GM12878 (cell line): ENCODE results near the gene SRD5A1. TPM values are rescaled to one million over a fixed set of nuclear protein-coding genes. Genes with fewer than 3 reads are reported as not detected.

Experiments used
- ATF7 ChIP-seq: fragments of 450-650 bp; IDR thresholded peaks from 2 replicates; pipeline ENCODE4 v1.6.1; 2016; ENCODE audit warnings: low read depth, mild to moderate bottlenecking
- BRCA1 ChIP-seq: IDR thresholded peaks from 2 replicates; pipeline ENCODE4 v1.6.1; 2011; ENCODE audit warnings: low read depth, low read length, improper control_type of control experiment
- CBFB ChIP-seq: IDR thresholded peaks from 2 replicates; pipeline ENCODE4 v1.6.1; 2016; ENCODE audit warnings: antibody characterized with exemption, low read depth
- CHD2 ChIP-seq: IDR thresholded peaks from 2 replicates; pipeline ENCODE4 v1.6.1; 2011; ENCODE audit warnings: low read depth, low read length, improper control_type of control experiment, borderline replicate concordance
- CHD4 ChIP-seq: fragments of 200-600 bp; sonication (generic); IDR thresholded peaks from 2 replicates; pipeline ENCODE4 v1.6.1; 2016; ENCODE audit warnings: mild to moderate bottlenecking
- HCFC1 ChIP-seq: fragments of 150-350 bp; IDR thresholded peaks from 2 replicates; pipeline ENCODE4 v1.6.1; 2014; ENCODE audit warnings: low read length
- IKZF1 ChIP-seq: fragments of 450-650 bp; conservative IDR thresholded peaks from 2 replicates; pipeline ENCODE4 v1.6.1; 2017; ENCODE audit warnings: antibody characterized with exemption, mild to moderate bottlenecking
- IRF4 ChIP-seq: IDR thresholded peaks from 2 replicates; pipeline ENCODE4 v1.6.1; 2011; ENCODE audit warnings: low read depth, low read length
- MTA2 ChIP-seq: fragments of 450-650 bp; IDR thresholded peaks from 2 replicates; pipeline ENCODE4 v1.6.1; 2016; ENCODE audit warnings: low read depth, mild to moderate bottlenecking, moderate library complexity
- NBN ChIP-seq: fragments of 450-650 bp; IDR thresholded peaks from 2 replicates; pipeline ENCODE4 v1.6.1; 2016
- NFIC ChIP-seq: IDR thresholded peaks from 2 replicates; pipeline ENCODE4 v1.6.1; 2012; ENCODE audit warnings: low read depth, mild to moderate bottlenecking, inconsistent platforms, low read length, moderate library complexity
- NFYA ChIP-seq: IDR thresholded peaks from 2 replicates; pipeline ENCODE4 v1.6.1; 2011; ENCODE audit warnings: low read depth, mild to moderate bottlenecking, low read length, improper control_type of control experiment, borderline replicate concordance
- PAX5 ChIP-seq: IDR thresholded peaks from 2 replicates; pipeline ENCODE4 v1.6.1; 2011; ENCODE audit warnings: low read depth, low read length, borderline replicate concordance
- PAX8 ChIP-seq: fragments of 450-650 bp; IDR thresholded peaks from 2 replicates; pipeline ENCODE4 v1.6.1; 2017; ENCODE audit warnings: mild to moderate bottlenecking, moderate library complexity
- PML ChIP-seq: IDR thresholded peaks from 2 replicates; pipeline ENCODE4 v1.6.1; 2012; ENCODE audit warnings: low read length, inconsistent platforms
- POLR2A ChIP-seq: IDR thresholded peaks from 2 replicates; pipeline ENCODE4 v1.6.1; 2011; ENCODE audit warnings: low read depth, mild to moderate bottlenecking, low read length
- POU2F2 ChIP-seq: IDR thresholded peaks from 3 replicates; pipeline ENCODE4 v1.6.1; 2011; ENCODE audit warnings: low read depth, mild to moderate bottlenecking, low read length, borderline replicate concordance
- RFX5 ChIP-seq: IDR thresholded peaks from 2 replicates; pipeline ENCODE4 v1.6.1; 2011; ENCODE audit warnings: low read depth, low read length, improper control_type of control experiment
- YY1 ChIP-seq: IDR thresholded peaks from 2 replicates; pipeline ENCODE4 v1.6.1; 2011; ENCODE audit warnings: low read depth, mild to moderate bottlenecking, low read length
- ZNF24 ChIP-seq: fragments of 450-650 bp; IDR thresholded peaks from 2 replicates; pipeline ENCODE4 v1.6.1; 2017; ENCODE audit warnings: antibody characterized with exemption, mild to moderate bottlenecking
- ZNF384 ChIP-seq: IDR thresholded peaks from 2 replicates; pipeline ENCODE4 v1.6.1; 2012; ENCODE audit warnings: low read depth, mild to moderate bottlenecking, low read length, improper control_type of control experiment, borderline replicate concordance
- ZZZ3 ChIP-seq: IDR thresholded peaks from 2 replicates; pipeline ENCODE4 v1.6.1; 2011; ENCODE audit warnings: low read depth; ENCODE audit not compliant: control insufficient read depth, insufficient read length
- polyA plus RNA-seq, 11 experiments: library from polyadenylated mRNA; depleted of rRNA in 4 of 11; unstranded in 6 of 11; stranded (reverse) in 5 of 11; fragments of >200 nt; fragmentation: Nextera tagmentation in 4 of 11; fragmentation: Illumina TruSeq in 1 of 11; extraction: Ambion mirVana in 4 of 11; extraction: Trizol in 1 of 11; gene quantifications; 1 replicate in 1 of 11; 2 replicates in 10 of 11; pipeline versions ENCODE4 v1.2.1 to v1.2.3, GENCODE V29; 2011 to 2016; ENCODE audit warnings: inconsistent platforms in 2 of 11, missing spikeins in 2 of 11, low read depth in 1 of 11
- total RNA-seq, 4 experiments: library from RNA; depleted of rRNA in 3 of 4; stranded (reverse); fragments of >200 nt in 3 of 4; fragmentation: Illumina TruSeq in 1 of 4; extraction: Trizol in 1 of 4; gene quantifications; 2 replicates each; pipeline versions ENCODE4 v1.2.1 to v1.2.3, GENCODE V29; 2013 to 2021
- TF ChIP-seq, protein P1 (sequence below): IDR thresholded peaks from 2 replicates; pipeline ENCODE4 v1.6.1; 2012; ENCODE audit warnings: low read length, inconsistent platforms
- TF ChIP-seq, protein P2 (sequence below): IDR thresholded peaks from 2 replicates; pipeline ENCODE4 v1.6.1; 2011; ENCODE audit warnings: low read depth, mild to moderate bottlenecking, low read length, moderate library complexity, borderline replicate concordance; ENCODE audit errors: extremely low read depth
- TF ChIP-seq, protein P3 (sequence below): fragments of 450-650 bp; formaldehyde crosslinking; IDR thresholded peaks from 2 replicates; pipeline ENCODE4 v1.4.0; 2022; ENCODE audit warnings: mild to moderate bottlenecking, moderate library complexity
- TF ChIP-seq, protein P4 (sequence below): IDR thresholded peaks from 2 replicates; pipeline ENCODE4 v1.6.1; 2011; ENCODE audit warnings: low read depth, low read length, improper control_type of control experiment, borderline replicate concordance
- TF ChIP-seq, protein P5 (sequence below): fragments of 450-650 bp; IDR thresholded peaks from 2 replicates; pipeline ENCODE4 v1.6.1; 2016; ENCODE audit warnings: mild to moderate bottlenecking

The SRD5A1 gene
- total and polyA plus RNA-seq, 10 of the 15 experiments (the other 5 are each of a cell fraction or from before 2014, with no cell fraction given): 0.76 to 20.1 (median 12.3) TPM

DNA sequence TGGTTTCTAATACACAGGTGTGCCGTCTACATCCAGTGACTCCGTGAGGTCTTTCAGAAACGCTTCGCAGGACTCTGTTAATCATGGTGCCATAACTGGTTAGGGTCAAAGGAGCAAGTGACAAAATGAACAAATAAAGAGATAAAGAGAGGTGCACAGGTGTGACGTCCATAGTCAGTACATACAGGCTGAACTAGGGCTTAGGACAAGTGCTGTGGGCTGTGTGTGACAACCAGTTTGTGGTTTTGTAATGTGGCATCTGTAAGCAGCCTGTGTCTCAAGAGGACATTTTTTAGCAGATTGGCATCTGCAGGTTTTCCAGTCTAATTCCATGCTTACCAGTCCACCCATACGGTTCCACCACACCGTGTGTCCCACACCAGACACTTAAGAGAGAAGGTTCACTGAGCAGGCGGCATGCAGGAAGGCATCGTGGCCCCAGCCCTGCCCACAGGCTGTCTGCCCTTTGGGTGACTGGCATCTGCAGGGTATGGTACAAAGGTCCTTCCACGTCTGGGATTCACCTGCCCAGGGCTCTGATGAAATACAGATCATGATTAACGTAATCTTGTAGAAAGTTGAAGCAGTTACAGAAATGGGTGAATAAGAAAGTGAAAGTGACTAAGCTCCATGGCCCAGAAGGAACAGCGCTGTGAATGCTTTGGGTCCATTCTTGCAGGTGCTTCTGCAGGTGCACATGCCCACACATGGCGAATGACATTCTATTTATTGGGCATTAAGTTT, 26.9 kb downstream of the SRD5A1 start (continued):
- TF ChIP-seq, protein P1, sequence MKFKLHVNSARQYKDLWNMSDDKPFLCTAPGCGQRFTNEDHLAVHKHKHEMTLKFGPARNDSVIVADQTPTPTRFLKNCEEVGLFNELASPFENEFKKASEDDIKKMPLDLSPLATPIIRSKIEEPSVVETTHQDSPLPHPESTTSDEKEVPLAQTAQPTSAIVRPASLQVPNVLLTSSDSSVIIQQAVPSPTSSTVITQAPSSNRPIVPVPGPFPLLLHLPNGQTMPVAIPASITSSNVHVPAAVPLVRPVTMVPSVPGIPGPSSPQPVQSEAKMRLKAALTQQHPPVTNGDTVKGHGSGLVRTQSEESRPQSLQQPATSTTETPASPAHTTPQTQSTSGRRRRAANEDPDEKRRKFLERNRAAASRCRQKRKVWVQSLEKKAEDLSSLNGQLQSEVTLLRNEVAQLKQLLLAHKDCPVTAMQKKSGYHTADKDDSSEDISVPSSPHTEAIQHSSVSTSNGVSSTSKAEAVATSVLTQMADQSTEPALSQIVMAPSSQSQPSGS: no peak
- TF ChIP-seq IKZF1 (no peak), ZNF384 (no peak), HCFC1 (no peak), CHD2 (no peak), POU2F2 (no peak), MTA2 (no peak), ZZZ3 (no peak), NFYA (no peak), NFIC (no peak), NBN (no peak), BRCA1 (no peak), ATF7 (peak; percentile 14; the same call in 1 of the 2 replicates), CHD4 (no peak), YY1 (0 out of 2 replicates have a peak, but pooled peaks have one; percentile 9), CBFB (no peak; the same call in 1 of the 2 replicates), IRF4 (no peak), ZNF24 (no peak), POLR2A (peak; percentile 52; the same call in 1 of the 2 replicates), RFX5 (no peak), PML (no peak), PAX5 (peak; percentile 48; the same call in 1 of the 2 replicates), PAX8 (no peak)
- TF ChIP-seq, protein P2, sequence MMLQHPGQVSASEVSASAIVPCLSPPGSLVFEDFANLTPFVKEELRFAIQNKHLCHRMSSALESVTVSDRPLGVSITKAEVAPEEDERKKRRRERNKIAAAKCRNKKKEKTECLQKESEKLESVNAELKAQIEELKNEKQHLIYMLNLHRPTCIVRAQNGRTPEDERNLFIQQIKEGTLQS: no peak
- TF ChIP-seq, protein P3, sequence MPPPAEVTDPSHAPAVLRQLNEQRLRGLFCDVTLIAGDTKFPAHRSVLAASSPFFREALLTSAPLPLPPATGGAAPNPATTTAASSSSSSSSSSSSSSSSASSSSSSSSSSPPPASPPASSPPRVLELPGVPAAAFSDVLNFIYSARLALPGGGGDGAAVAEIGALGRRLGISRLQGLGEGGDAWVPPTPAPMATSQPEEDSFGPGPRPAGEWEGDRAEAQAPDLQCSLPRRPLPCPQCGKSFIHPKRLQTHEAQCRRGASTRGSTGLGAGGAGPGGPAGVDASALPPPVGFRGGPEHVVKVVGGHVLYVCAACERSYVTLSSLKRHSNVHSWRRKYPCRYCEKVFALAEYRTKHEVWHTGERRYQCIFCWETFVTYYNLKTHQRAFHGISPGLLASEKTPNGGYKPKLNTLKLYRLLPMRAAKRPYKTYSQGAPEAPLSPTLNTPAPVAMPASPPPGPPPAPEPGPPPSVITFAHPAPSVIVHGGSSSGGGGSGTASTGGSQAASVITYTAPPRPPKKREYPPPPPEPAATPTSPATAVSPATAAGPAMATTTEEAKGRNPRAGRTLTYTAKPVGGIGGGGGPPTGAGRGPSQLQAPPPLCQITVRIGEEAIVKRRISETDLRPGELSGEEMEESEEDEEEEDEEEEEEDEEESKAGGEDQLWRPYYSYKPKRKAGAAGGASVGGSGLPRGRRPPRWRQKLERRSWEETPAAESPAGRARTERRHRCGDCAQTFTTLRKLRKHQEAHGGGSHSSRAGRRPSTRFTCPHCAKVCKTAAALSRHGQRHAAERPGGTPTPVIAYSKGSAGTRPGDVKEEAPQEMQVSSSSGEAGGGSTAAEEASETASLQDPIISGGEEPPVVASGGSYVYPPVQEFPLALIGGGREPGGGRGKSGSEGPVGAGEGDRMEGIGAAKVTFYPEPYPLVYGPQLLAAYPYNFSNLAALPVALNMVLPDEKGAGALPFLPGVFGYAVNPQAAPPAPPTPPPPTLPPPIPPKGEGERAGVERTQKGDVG (CRISPR knock-in tag): no peak
- TF ChIP-seq, protein P4, sequence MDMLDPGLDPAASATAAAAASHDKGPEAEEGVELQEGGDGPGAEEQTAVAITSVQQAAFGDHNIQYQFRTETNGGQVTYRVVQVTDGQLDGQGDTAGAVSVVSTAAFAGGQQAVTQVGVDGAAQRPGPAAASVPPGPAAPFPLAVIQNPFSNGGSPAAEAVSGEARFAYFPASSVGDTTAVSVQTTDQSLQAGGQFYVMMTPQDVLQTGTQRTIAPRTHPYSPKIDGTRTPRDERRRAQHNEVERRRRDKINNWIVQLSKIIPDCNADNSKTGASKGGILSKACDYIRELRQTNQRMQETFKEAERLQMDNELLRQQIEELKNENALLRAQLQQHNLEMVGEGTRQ: no peak
- TF ChIP-seq, protein P5, sequence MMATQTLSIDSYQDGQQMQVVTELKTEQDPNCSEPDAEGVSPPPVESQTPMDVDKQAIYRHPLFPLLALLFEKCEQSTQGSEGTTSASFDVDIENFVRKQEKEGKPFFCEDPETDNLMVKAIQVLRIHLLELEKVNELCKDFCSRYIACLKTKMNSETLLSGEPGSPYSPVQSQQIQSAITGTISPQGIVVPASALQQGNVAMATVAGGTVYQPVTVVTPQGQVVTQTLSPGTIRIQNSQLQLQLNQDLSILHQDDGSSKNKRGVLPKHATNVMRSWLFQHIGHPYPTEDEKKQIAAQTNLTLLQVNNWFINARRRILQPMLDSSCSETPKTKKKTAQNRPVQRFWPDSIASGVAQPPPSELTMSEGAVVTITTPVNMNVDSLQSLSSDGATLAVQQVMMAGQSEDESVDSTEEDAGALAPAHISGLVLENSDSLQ: 0 out of 2 replicates have a peak, but pooled peaks have one; percentile 32
